ENCODE results near the gene HAUS7.

Gene HAUS7

DNA sequence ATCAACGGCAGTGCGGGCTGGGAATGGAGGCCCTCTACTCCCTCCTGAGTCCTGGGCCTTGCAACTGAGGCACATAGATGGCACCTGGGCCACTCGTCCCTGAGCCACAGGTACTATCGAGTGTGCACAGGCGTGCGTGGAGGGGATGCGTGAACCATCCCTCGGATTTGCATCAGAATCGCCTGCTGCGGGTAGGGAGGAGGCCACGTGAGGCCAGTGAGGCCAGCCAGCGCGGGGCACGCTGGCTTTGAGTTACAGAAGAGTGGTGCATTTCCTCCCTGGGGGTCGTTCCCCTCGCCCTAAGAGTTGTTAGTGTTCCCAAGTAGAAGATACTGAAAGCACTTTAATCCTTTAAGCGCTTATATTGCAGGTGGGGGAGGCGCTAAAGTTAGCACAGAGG is 48.5 kb downstream of the HAUS7 start:
- no peaks in the 10 kb centered on the region for H3K4me1 ChIP-seq (ENCODE audit: low read depth, poor library complexity, severe bottlenecking)
- no peaks in the 10 kb centered on the region for H3K27me3 ChIP-seq (ENCODE audit: insufficient read depth, low read depth)
- H3K79me2 ChIP-seq (ENCODE audit: insufficient read depth, low read depth) = no peaks in the 10 kb centered on the region
- H3K4me3 ChIP-seq (IDR thresholded peaks at IDR 0.05; ENCODE audit: insufficient read depth, low read depth, low read length) = no peak overlapping the region
- TF ChIP-seq, protein P1, sequence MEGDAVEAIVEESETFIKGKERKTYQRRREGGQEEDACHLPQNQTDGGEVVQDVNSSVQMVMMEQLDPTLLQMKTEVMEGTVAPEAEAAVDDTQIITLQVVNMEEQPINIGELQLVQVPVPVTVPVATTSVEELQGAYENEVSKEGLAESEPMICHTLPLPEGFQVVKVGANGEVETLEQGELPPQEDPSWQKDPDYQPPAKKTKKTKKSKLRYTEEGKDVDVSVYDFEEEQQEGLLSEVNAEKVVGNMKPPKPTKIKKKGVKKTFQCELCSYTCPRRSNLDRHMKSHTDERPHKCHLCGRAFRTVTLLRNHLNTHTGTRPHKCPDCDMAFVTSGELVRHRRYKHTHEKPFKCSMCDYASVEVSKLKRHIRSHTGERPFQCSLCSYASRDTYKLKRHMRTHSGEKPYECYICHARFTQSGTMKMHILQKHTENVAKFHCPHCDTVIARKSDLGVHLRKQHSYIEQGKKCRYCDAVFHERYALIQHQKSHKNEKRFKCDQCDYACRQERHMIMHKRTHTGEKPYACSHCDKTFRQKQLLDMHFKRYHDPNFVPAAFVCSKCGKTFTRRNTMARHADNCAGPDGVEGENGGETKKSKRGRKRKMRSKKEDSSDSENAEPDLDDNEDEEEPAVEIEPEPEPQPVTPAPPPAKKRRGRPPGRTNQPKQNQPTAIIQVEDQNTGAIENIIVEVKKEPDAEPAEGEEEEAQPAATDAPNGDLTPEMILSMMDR (conservative IDR thresholded peaks at IDR 0.05; ENCODE audit: low read depth, low read length) = no peak
- no peaks in the 10 kb centered on the region for H4K20me1 ChIP-seq (ENCODE audit: insufficient read depth)
- no peak overlapping the region for H3K9ac ChIP-seq
- no peak overlapping the region for H2AFZ ChIP-seq (ENCODE audit: low read depth)
- H3K36me3 ChIP-seq (ENCODE audit: insufficient read depth) = no peaks in the 10 kb centered on the region
- H3K27ac ChIP-seq = no peak overlapping the region
- no peak overlapping the region for H3K4me2 ChIP-seq

DNA sequence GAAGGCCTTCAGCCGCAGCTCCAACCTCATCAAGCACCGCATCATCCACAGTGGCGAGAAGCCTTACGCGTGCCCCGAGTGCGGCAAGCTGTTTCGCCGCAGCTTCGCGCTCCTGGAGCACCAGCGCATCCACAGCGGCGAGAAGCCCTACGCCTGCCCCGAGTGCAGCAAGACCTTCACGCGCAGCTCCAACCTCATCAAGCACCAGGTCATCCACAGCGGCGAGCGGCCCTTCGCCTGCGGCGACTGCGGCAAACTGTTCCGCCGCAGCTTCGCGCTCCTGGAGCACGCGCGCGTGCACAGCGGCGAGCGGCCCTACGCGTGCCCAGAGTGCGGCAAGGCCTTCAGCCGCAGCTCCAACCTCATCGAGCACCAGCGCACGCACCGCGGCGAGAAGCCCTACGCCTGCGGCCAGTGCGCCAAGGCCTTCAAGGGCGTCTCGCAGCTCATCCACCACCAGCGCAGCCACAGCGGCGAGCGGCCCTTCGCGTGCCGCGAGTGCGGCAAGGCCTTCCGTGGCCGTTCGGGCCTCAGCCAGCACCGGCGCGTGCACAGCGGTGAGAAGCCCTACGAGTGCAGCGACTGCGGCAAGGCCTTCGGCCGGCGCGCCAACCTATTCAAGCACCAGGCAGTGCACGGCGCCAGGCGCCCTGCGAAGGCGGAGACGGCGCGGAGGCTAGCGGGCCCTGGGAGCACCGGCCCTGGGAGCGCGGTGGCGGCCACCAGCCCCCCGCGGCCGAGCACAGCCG is 49.4 kb downstream of the HAUS7 start:
- Histone ChIP-seq H3K4me3 (IDR thresholded peaks at IDR 0.05; ENCODE audit: insufficient read depth, low read depth, low read length) (no peak overlapping the region), H3K27ac (no peak overlapping the region)

DNA sequence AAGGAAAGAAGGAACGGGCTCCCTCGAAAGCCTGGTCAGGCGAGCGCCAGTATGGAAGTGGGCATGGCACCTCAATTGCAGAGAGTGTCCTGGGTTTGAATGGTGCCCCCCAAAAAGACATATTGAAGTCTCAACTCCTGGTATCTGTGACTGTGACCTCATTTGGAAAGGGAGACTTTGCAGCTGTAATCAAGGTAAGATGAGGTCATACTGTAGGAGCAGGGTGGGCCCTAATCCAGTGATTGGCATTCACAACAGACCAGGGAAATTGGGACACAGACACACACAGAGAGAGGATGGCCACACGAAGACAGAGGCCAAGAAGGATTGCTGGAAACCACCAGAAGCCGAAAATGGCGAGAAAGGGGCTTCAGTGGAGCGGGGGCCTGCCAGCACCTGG is 52.7 kb downstream of the HAUS7 start:
- H2AFZ ChIP-seq (ENCODE audit: low read depth) = no peak overlapping the region
- H3K36me3 ChIP-seq (ENCODE audit: insufficient read depth) = no peaks in the 10 kb centered on the region
- no peaks in the 10 kb centered on the region for H4K20me1 ChIP-seq (ENCODE audit: insufficient read depth)
- no peaks in the 10 kb centered on the region for H3K4me1 ChIP-seq (ENCODE audit: low read depth, poor library complexity, severe bottlenecking)
- no peaks in the 10 kb centered on the region for H3K79me2 ChIP-seq (ENCODE audit: insufficient read depth, low read depth)
- no peak overlapping the region for H3K4me3 ChIP-seq (IDR thresholded peaks at IDR 0.05; ENCODE audit: insufficient read depth, low read depth, low read length)
- H3K4me2 ChIP-seq = no peak overlapping the region
- H3K27me3 ChIP-seq (ENCODE audit: insufficient read depth, low read depth) = no peaks in the 10 kb centered on the region
- TF ChIP-seq, protein P1 (conservative IDR thresholded peaks at IDR 0.05; ENCODE audit: low read depth, low read length) = no peak
- no peak overlapping the region for H3K9ac ChIP-seq
- no peak overlapping the region for H3K27ac ChIP-seq

More for the DNA sequence above, 49.4 kb downstream of the HAUS7 start:
- Histone ChIP-seq H3K36me3 (ENCODE audit: insufficient read depth) (no peaks in the 10 kb centered on the region), H3K79me2 (ENCODE audit: insufficient read depth, low read depth) (no peaks in the 10 kb centered on the region), H3K4me2 (no peak overlapping the region), H2AFZ (ENCODE audit: low read depth) (no peak overlapping the region), H3K4me1 (ENCODE audit: low read depth, poor library complexity, severe bottlenecking) (no peaks in the 10 kb centered on the region), H4K20me1 (ENCODE audit: insufficient read depth) (no peaks in the 10 kb centered on the region), H3K27me3 (ENCODE audit: insufficient read depth, low read depth) (no peaks in the 10 kb centered on the region), H3K9ac (no peak overlapping the region)
- TF ChIP-seq, protein P1 (conservative IDR thresholded peaks at IDR 0.05; ENCODE audit: low read depth, low read length) = no peak

DNA sequence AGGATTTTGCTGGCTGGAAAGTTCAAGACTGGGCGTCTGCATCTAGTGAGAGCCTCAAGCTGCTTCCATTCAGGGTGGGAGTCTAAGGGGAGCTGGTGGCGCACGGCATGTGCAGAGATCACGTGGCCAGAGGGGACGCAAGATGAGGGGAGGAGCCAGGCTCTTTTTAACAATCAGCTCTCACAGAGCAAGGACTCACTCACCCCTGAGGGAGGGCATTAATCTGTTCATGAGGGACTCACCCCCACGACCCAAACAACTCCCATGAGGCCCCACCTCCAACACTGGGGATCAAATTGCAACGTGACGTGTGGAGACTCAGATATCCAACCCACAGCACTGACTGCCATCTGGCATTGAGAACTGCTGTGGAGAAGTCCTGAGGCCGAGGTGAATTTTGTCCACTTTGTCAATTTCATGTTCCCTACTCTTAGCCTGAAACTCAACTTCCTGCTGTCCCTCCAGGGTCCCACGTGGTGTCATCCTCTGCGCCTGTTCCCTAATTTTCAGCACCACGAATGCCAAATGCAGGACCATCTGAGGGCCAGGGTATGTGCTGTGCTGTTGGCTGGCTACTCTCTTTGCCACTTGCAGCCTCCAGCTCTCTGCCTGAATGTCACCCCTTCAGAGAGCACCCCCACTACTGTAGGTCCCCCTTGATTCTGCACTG is 53.5 kb downstream of the HAUS7 start:
- Histone ChIP-seq H3K4me1 (ENCODE audit: low read depth, poor library complexity, severe bottlenecking) (peaks cover 5% of the 10 kb centered on the region), H3K36me3 (ENCODE audit: insufficient read depth) (no peaks in the 10 kb centered on the region), H3K9ac (no peak overlapping the region), H3K79me2 (ENCODE audit: insufficient read depth, low read depth) (no peaks in the 10 kb centered on the region), H3K4me2 (no peak overlapping the region), H3K27me3 (ENCODE audit: insufficient read depth, low read depth) (no peaks in the 10 kb centered on the region), H2AFZ (ENCODE audit: low read depth) (no peak overlapping the region), H3K27ac (no peak overlapping the region), H3K4me3 (IDR thresholded peaks at IDR 0.05; ENCODE audit: insufficient read depth, low read depth, low read length) (no peak overlapping the region), H4K20me1 (ENCODE audit: insufficient read depth) (no peaks in the 10 kb centered on the region)
- TF ChIP-seq, protein P1 (conservative IDR thresholded peaks at IDR 0.05; ENCODE audit: low read depth, low read length) = no peak

All from KMS-11 (cell line).